ENCODE data around the gene KNDC1. TPM values are rescaled to one million over a fixed set of nuclear protein-coding genes. Genes with fewer than 3 reads are reported as not detected.

KNDC1 gene
- total RNA-seq, 1 donor from 2014 or later: 0.09 TPM

- intact Hi-C loops (cut with micrococcal nuclease): no loop called here
- no peak for ATAC-seq (ENCODE audit: low read depth)
- DNase-seq: no peak
- H3K36me3 Mint-ChIP-seq (ENCODE audit: low read depth): no peaks in the 10 kb centered on the region
- no peaks in the 10 kb centered on the region for H3K9me3 Mint-ChIP-seq
- POLR2A ChIA-PET: no interaction called here
- peaks cover 14% of the 10 kb centered on the region for H3K27me3 Mint-ChIP-seq
- no peak overlapping the region for H3K4me3 Mint-ChIP-seq
- CTCF ChIA-PET: interaction anchor here (1.3 kb wide), 2 partner anchors 21 to 99 kb away, joined by 3 read pairs; no protein-coding TSS in a partner anchor
- H3K27ac Mint-ChIP-seq: no peak overlapping the region
- no peak for TF ChIP-seq CTCF (IDR thresholded peaks at IDR 0.05)
- peaks cover 38% of the 10 kb centered on the region for H3K4me1 Mint-ChIP-seq
These were observed 82.8 kb downstream of the KNDC1 start for GRCh38 chr10:133242611-133243356.

GRCh38 chr10:133243593-133243992 is 83.6 kb downstream of the KNDC1 start:
- no peaks in the 10 kb centered on the region for H3K9me3 Mint-ChIP-seq
- ChIA-PET POLR2A (no interaction called here), CTCF (interaction anchor here (1.3 kb wide), 1 partner anchor 100 kb away, joined by 3 read pairs; no protein-coding TSS in a partner anchor)
- peaks cover 37% of the 10 kb centered on the region for H3K4me1 Mint-ChIP-seq
- H3K4me3 Mint-ChIP-seq: no peak overlapping the region
- H3K36me3 Mint-ChIP-seq (ENCODE audit: low read depth): no peaks in the 10 kb centered on the region
- peaks cover 13% of the 10 kb centered on the region for H3K27me3 Mint-ChIP-seq
- H3K27ac Mint-ChIP-seq: no peak overlapping the region
- ATAC-seq (ENCODE audit: low read depth) (no peak), DNase-seq (no peak)
- intact Hi-C loops (cut with micrococcal nuclease): no loop called here
- no peak for TF ChIP-seq CTCF (IDR thresholded peaks at IDR 0.05)

GRCh38 chr10:133245439-133246235 is 85.6 kb downstream of the KNDC1 start:
- CTCF ChIA-PET: interaction anchor here (1.7 kb wide), 1 partner anchor 12 kb away, joined by 4 read pairs; no protein-coding TSS in a partner anchor
- POLR2A ChIA-PET: no interaction called here

GRCh38 chr10:133246236-133246626 is 86.2 kb downstream of the KNDC1 start:
- POLR2A ChIA-PET: interaction anchor here (1.0 kb wide), 1 partner anchor 11 kb away, joined by 3 read pairs; no protein-coding TSS in a partner anchor
- ATAC-seq (ENCODE audit: low read depth) (no peak), DNase-seq (no peak)
- CTCF ChIA-PET: interaction anchor here (1.7 kb wide), 1 partner anchor 11 kb away, joined by 4 read pairs; no protein-coding TSS in a partner anchor
- no peaks in the 10 kb centered on the region for H3K36me3 Mint-ChIP-seq (ENCODE audit: low read depth)
- TF ChIP-seq CTCF (IDR thresholded peaks at IDR 0.05): no peak
- H3K27ac Mint-ChIP-seq: no peak overlapping the region
- H3K27me3 Mint-ChIP-seq: peaks cover 16% of the 10 kb centered on the region
- H3K4me1 Mint-ChIP-seq: peaks cover 21% of the 10 kb centered on the region
- H3K9me3 Mint-ChIP-seq: no peaks in the 10 kb centered on the region
- intact Hi-C loops (cut with micrococcal nuclease): no loop called here
- no peak overlapping the region for H3K4me3 Mint-ChIP-seq

More at GRCh38 chr10:133245439-133246235, 85.6 kb downstream of the KNDC1 start:
- Mint-ChIP-seq H3K4me3 (no peak overlapping the region), H3K27ac (no peak overlapping the region), H3K4me1 (peaks cover 27% of the 10 kb centered on the region), H3K36me3 (ENCODE audit: low read depth) (no peaks in the 10 kb centered on the region), H3K9me3 (no peaks in the 10 kb centered on the region), H3K27me3 (peaks cover 16% of the 10 kb centered on the region)
- intact Hi-C loops (cut with micrococcal nuclease): no loop called here
- DNase-seq (no peak), ATAC-seq (ENCODE audit: low read depth) (no peak)
- no peak for TF ChIP-seq CTCF (IDR thresholded peaks at IDR 0.05)
